Renal cortical epithelial cell (primary cell): ENCODE measurements around the gene ATG7. TPM values are rescaled to one million over a fixed set of nuclear protein-coding genes. Genes with fewer than 3 reads are reported as not detected.
"Not testable (repeated sequence)": the region's sequence is repeated elsewhere in the genome, so short reads cannot be mapped to it uniquely, and the experiment has no call there.

Source experiments
- DNase-seq: peaks from one replicate; pipeline ENCODE4 v3.0.0-alpha.2; 2011; ENCODE audit warnings: low read depth
- total RNA-seq: library from RNA; depleted of rRNA; stranded (reverse); fragments of >200 nt; gene quantifications from 2 replicates; pipeline ENCODE4 v1.2.3, GENCODE V29; 2014

The ATG7 gene
- total RNA-seq, 1 donor from 2014 or later, result 98.7 TPM

- peak; percentile 99 for DNase-seq
Measured at GRCh38 chr3:11591391-11592282, 319.4 kb downstream of the ATG7 start.

- DNase-seq, result peak; percentile 60
Measured at GRCh38 chr3:11592445-11593298, 320.5 kb downstream of the ATG7 start.

- no peak for DNase-seq
Measured at GRCh38 chr3:11593318-11594034, 321.3 kb downstream of the ATG7 start.

- DNase-seq, result not testable (repeated sequence)
Measured at GRCh38 chr3:11595024-11595423, 322.8 kb downstream of the ATG7 start.

- DNase-seq, result no peak
Measured at GRCh38 chr3:11596387-11596786, 324.2 kb downstream of the ATG7 start.

GRCh38 chr3:11600501-11601282 is 328.5 kb downstream of the ATG7 start:
- DNase-seq, result peak; percentile 100

GRCh38 chr3:11601446-11602238 is 329.4 kb downstream of the ATG7 start:
- DNase-seq, result no peak

GRCh38 chr3:11602239-11602840 is 330.1 kb downstream of the ATG7 start:
- no peak for DNase-seq

GRCh38 chr3:11602886-11603527 is 330.8 kb downstream of the ATG7 start:
- no peak for DNase-seq

- DNase-seq, result no peak
Measured at GRCh38 chr3:11603628-11604027, 331.4 kb downstream of the ATG7 start.

- DNase-seq, result no peak
Measured at GRCh38 chr3:11604139-11604892, 332.1 kb downstream of the ATG7 start.

- no peak for DNase-seq
Measured at GRCh38 chr3:11605398-11605797, 333.2 kb downstream of the ATG7 start.

GRCh38 chr3:11606090-11606784 is 334.0 kb downstream of the ATG7 start:
- no peak for DNase-seq

- no peak for DNase-seq
Measured at GRCh38 chr3:11606865-11607440, 334.8 kb downstream of the ATG7 start.
